HCT116 (cell line): ENCODE data around the gene OXCT1. TPM values are rescaled to one million over a fixed set of nuclear protein-coding genes. Genes with fewer than 3 reads are reported as not detected.

Source experiments
- ATAC-seq: fragments of 200-7000 bp; cut with Tn5 transposase; 2 replicates; pipeline ENCODE4 v1.9.1; 2020; ENCODE audit warnings: mild to moderate bottlenecking, moderate library complexity
- BruUV-seq: library from RNA; stranded (reverse); fragments of 400-500 nt; replicated peaks from 2 replicates; lab custom pipeline; 2021; lab: Mats Ljungman, UMichigan
- CTCF ChIA-PET: fragments of 300-600 bp; sonication (Branson Sonifier 250); formaldehyde crosslinking; loops from one replicate; lab custom pipeline; 2021; ENCODE audit warnings: antibody characterized with exemption; lab: Charles Lee
- POLR2A ChIA-PET: fragments of 300-600, 350-600 bp; sonication (Branson Sonifier 250); formaldehyde crosslinking; loops from one replicate; lab custom pipeline; 2021; ENCODE audit warnings: antibody characterized with exemption; lab: Charles Lee
- RAD21 ChIA-PET, 2 experiments: fragments of 300-600 bp; sonication (Branson Sonifier 250); formaldehyde crosslinking; loops; one replicate each; lab custom pipeline; 2023; ENCODE audit warnings: low total read pairs in 2 of 2; ENCODE audit not compliant: uncharacterized antibody in 2 of 2, unreplicated experiment in 2 of 2, low non-redundant PET in 1 of 2; lab: Charles Lee
- DNase-seq: peaks from one replicate; pipeline ENCODE4 v3.0.0-alpha.2; 2010; ENCODE audit warnings: low read depth, low spot score
- H2AFZ ChIP-seq: fragments of 200-600 bp; shearing (Covaris generic), sonication (generic); 2 replicates; pipeline ENCODE4 v1.6.1; 2017; ENCODE audit warnings: low read depth, mixed run types, mixed read lengths, antibody characterized with exemption, low read length; ENCODE audit not compliant: poor library complexity, severe bottlenecking
- H3K27ac ChIP-seq: 2 replicates; pipeline ENCODE4 v1.5.1; 2012; ENCODE audit warnings: low read depth, low read length
- H3K27me3 ChIP-seq: fragments of 200-600 bp; sonication (generic); 2 replicates; pipeline ENCODE4 v1.6.1; 2016; ENCODE audit warnings: mixed run types, low read length, mixed read lengths; ENCODE audit not compliant: insufficient read depth
- H3K36me3 ChIP-seq, 2 experiments: fragments of 200-500 bp in 1 of 2; fragments of 200-600 bp in 1 of 2; sonication (Bioruptor generic) in 1 of 2; sonication (generic) in 1 of 2; 2 replicates each; pipeline versions ENCODE4 v1.5.1 to v1.6.1; 2014 to 2016; ENCODE audit warnings: low read length in 2 of 2, inconsistent platforms in 1 of 2, mixed read lengths in 1 of 2, mixed run types in 1 of 2; ENCODE audit not compliant: insufficient read depth in 2 of 2, control insufficient read depth in 1 of 2
- H3K4me1 ChIP-seq, 2 experiments: fragments of 200-600 bp in 1 of 2; sonication (generic) in 1 of 2; 2 replicates each; pipeline versions ENCODE4 v1.5.1 to v1.6.1; 2012 to 2017; ENCODE audit warnings: low read length in 2 of 2, inconsistent platforms in 1 of 2, mild to moderate bottlenecking in 1 of 2, mixed read lengths in 1 of 2, mixed run types in 1 of 2, moderate library complexity in 1 of 2; ENCODE audit not compliant: insufficient read depth in 2 of 2, control insufficient read depth in 1 of 2
- H3K4me2 ChIP-seq: fragments of 200-600 bp; sonication (generic); 2 replicates; pipeline ENCODE4 v1.6.1; 2017; ENCODE audit warnings: mixed run types, low read length, mixed read lengths
- H3K4me3 ChIP-seq, 2 experiments: fragments of 200-600 bp in 1 of 2; sonication (generic) in 1 of 2; replicated peaks in 1 of 2; 2 replicates each; pipeline ENCODE4 v1.5.1; 2011 to 2016; ENCODE audit warnings: low read length in 2 of 2, control low read depth in 1 of 2, low read depth in 1 of 2, mild to moderate bottlenecking in 1 of 2, mixed read lengths in 1 of 2, mixed run types in 1 of 2
- H3K79me2 ChIP-seq: fragments of 200-600 bp; sonication (generic); 2 replicates; pipeline ENCODE4 v1.6.1; 2017; ENCODE audit warnings: mild to moderate bottlenecking, mixed run types, low read length, moderate library complexity, mixed read lengths; ENCODE audit not compliant: insufficient read depth
- H3K9ac ChIP-seq: fragments of 200-600 bp; sonication (generic); 2 replicates; pipeline ENCODE4 v1.6.1; 2016; ENCODE audit warnings: low read length, mixed read lengths
- H3K9me2 ChIP-seq: fragments of 200-600 bp; sonication (generic), shearing (Covaris generic); 2 replicates; pipeline ENCODE4 v1.6.1; 2017; ENCODE audit warnings: mixed run types, mild to moderate bottlenecking, moderate library complexity; ENCODE audit not compliant: insufficient read depth
- H3K9me3 ChIP-seq, 2 experiments: fragments of 200-500 bp in 1 of 2; fragments of 200-600 bp in 1 of 2; sonication (Bioruptor generic) in 1 of 2; sonication (generic) in 1 of 2; 2 replicates each; pipeline ENCODE4 v1.6.1; 2014 to 2017; ENCODE audit warnings: low read length in 2 of 2, mixed read lengths in 2 of 2, inconsistent platforms in 1 of 2, low read depth in 1 of 2, mild to moderate bottlenecking in 1 of 2, mixed run types in 1 of 2, moderate library complexity in 1 of 2; ENCODE audit not compliant: control insufficient read depth in 1 of 2, insufficient read depth in 1 of 2
- H4K20me1 ChIP-seq: fragments of 200-600 bp; sonication (generic), shearing (Covaris generic); 2 replicates; pipeline ENCODE4 v1.6.1; 2017; ENCODE audit warnings: mixed run types, mild to moderate bottlenecking, moderate library complexity; ENCODE audit not compliant: insufficient read depth
- CBX3 ChIP-seq: IDR thresholded peaks from 2 replicates; pipeline ENCODE4 v1.6.1; 2012; ENCODE audit warnings: low read depth
- ELF1 ChIP-seq: IDR thresholded peaks from 2 replicates; pipeline ENCODE4 v1.6.1; 2012; ENCODE audit warnings: low read depth, borderline replicate concordance
- RAD21 ChIP-seq: IDR thresholded peaks from 2 replicates; pipeline ENCODE4 v1.6.1; 2012; ENCODE audit warnings: low read depth, mild to moderate bottlenecking
- SIN3A ChIP-seq: IDR thresholded peaks from 2 replicates; pipeline ENCODE4 v1.6.1; 2012; ENCODE audit warnings: low read depth
- SP1 ChIP-seq: IDR thresholded peaks from 2 replicates; pipeline ENCODE4 v1.6.1; 2012; ENCODE audit warnings: low read depth
- SRF ChIP-seq: IDR thresholded peaks from 2 replicates; pipeline ENCODE4 v1.6.1; 2012; ENCODE audit warnings: low read depth
- TCF7L2 ChIP-seq: IDR thresholded peaks from 2 replicates; pipeline ENCODE4 v1.7.0; 2011; ENCODE audit warnings: borderline replicate concordance, inconsistent platforms; ENCODE audit not compliant: insufficient read depth, insufficient read length; ENCODE audit errors: extremely low read depth
- ZFX ChIP-seq: fragments of 450-650 bp; IDR thresholded peaks from 2 replicates; pipeline ENCODE4 v1.6.1; 2017
- intact Hi-C: fragments of 100-400 bp; cut with micrococcal nuclease; formaldehyde crosslinking; loops from 2 replicates; pipeline ENCODE4 v1.10.0; 2022
- total RNA-seq: library from RNA; stranded (reverse); gene quantifications from one replicate; pipeline ENCODE4 v1.2.1, GENCODE V29; 2021; ENCODE audit not compliant: unreplicated experiment
- TF ChIP-seq, protein P1 (sequence below), 3 experiments: fragments of 200-600 bp in 1 of 3; sonication (generic) in 1 of 3; IDR thresholded peaks in 2 of 3; conservative IDR thresholded peaks in 1 of 3; 2 replicates each; pipeline ENCODE4 v1.5.1; 2012 to 2017; ENCODE audit warnings: low read depth in 2 of 3, low read length in 2 of 3, antibody characterized with exemption in 1 of 3, borderline replicate concordance in 1 of 3, control low read depth in 1 of 3, mild to moderate bottlenecking in 1 of 3, mixed read lengths in 1 of 3, mixed run types in 1 of 3, moderate library complexity in 1 of 3; ENCODE audit not compliant: insufficient read depth in 1 of 3
- TF ChIP-seq, protein P2 (sequence below): IDR thresholded peaks from 2 replicates; pipeline ENCODE4 v1.6.1; 2012
- TF ChIP-seq, protein P3 (sequence below): IDR thresholded peaks from 2 replicates; pipeline ENCODE4 v1.6.1; 2012
- TF ChIP-seq, protein P4 (sequence below): IDR thresholded peaks from 2 replicates; pipeline ENCODE4 v1.6.1; 2012; ENCODE audit warnings: low read depth

OXCT1 gene
- total RNA-seq, 1 experiment from 2014 or later: 28.1 TPM

DNA sequence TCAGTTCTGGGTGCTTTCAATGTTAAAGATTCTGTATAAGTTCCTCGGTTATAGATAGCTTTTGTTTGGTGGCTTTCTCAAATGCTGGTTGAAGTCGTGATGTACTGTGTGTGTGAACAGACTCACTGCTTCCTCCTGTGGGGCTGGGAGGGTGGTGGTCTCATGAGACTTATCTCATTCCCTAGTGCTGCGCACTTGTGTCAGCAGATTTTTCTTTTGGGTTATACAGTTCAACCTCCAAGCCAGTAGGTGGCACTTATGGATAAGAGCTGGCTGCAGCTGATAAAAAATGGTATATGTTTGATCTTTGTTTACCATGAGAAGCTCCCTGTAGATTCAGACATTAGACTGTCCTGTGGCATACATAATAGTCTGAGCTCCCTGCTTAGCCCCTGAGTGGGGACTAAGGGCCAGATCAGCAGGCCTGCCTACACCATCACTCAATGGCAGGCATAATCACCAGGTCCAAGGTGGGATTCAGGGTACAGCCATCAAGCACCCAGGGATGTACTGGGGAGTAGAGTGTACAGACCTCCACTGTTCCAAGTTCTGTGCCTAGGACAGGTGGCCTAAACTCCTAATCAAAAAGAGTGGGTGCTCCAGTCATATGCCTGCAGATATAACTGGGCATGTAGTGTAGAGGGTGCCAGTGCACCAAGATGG is 174.2 kb downstream of the OXCT1 start:
- H3K9ac ChIP-seq: no peak overlapping the region
- CTCF ChIA-PET: interaction anchor here (1.4 kb wide), 1 partner anchor 148 kb away, joined by 6 read pairs; no protein-coding TSS in a partner anchor
- intact Hi-C loops: no loop called here
- no peaks in the 10 kb centered on the region for H3K9me2 ChIP-seq
- no peak overlapping the region for H3K27ac ChIP-seq
- no peaks in the 10 kb centered on the region for H3K9me3 ChIP-seq
- ATAC-seq (peak; percentile 72), DNase-seq (no peak)
- H3K4me3 ChIP-seq: no peak overlapping the region
- no TSS peak for BruUV-seq
- no peaks in the 10 kb centered on the region for H4K20me1 ChIP-seq
- TF ChIP-seq, protein P1, sequence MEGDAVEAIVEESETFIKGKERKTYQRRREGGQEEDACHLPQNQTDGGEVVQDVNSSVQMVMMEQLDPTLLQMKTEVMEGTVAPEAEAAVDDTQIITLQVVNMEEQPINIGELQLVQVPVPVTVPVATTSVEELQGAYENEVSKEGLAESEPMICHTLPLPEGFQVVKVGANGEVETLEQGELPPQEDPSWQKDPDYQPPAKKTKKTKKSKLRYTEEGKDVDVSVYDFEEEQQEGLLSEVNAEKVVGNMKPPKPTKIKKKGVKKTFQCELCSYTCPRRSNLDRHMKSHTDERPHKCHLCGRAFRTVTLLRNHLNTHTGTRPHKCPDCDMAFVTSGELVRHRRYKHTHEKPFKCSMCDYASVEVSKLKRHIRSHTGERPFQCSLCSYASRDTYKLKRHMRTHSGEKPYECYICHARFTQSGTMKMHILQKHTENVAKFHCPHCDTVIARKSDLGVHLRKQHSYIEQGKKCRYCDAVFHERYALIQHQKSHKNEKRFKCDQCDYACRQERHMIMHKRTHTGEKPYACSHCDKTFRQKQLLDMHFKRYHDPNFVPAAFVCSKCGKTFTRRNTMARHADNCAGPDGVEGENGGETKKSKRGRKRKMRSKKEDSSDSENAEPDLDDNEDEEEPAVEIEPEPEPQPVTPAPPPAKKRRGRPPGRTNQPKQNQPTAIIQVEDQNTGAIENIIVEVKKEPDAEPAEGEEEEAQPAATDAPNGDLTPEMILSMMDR (IDR thresholded peaks at IDR 0.05 in 2 of 3, conservative IDR thresholded peaks at IDR 0.05 in 1 of 3; ENCODE audit: borderline replicate concordance in 1 of 3, insufficient read depth in 1 of 3, low read depth in 2 of 3, low read length in 2 of 3): peak in 2 of 3 experiments; percentile 33 to 54; a peak in 3 of 6 replicates
- TF ChIP-seq RAD21 (no peak), TCF7L2 (no peak)
- POLR2A ChIA-PET: no interaction called here
- H3K79me2 ChIP-seq: no peaks in the 10 kb centered on the region
- H3K4me1 ChIP-seq: no peaks in the 10 kb centered on the region
- no peaks in the 10 kb centered on the region for H3K36me3 ChIP-seq
- H3K4me2 ChIP-seq: no peak overlapping the region
- H2AFZ ChIP-seq: no peak overlapping the region
- no peaks in the 10 kb centered on the region for H3K27me3 ChIP-seq
- RAD21 ChIA-PET: no interaction called here

DNA sequence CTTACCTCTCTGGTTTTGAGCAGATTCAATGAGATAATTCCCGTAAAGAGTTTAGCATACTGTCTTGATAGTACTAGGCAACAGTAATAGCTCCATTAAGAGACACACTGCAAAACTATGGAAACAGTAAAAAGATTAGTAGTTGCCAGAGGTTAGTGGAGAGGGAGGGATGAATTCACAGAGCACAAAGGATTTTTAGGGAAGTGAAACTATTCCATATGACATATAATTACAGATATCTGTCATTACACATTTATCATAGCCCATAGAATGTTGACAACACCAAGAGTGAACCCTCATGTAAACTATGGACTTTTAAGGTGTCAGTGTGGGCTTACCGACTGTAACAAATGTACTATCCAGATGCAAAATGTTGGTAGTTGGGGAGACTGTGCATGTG is 183.5 kb downstream of the OXCT1 start:
- TF ChIP-seq ZFX (no peak), SP1 (no peak), RAD21 (no peak), ELF1 (no peak), SIN3A (no peak), CBX3 (no peak), SRF (no peak)
- TF ChIP-seq, protein P2, sequence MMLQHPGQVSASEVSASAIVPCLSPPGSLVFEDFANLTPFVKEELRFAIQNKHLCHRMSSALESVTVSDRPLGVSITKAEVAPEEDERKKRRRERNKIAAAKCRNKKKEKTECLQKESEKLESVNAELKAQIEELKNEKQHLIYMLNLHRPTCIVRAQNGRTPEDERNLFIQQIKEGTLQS: no peak
- TF ChIP-seq, protein P3, sequence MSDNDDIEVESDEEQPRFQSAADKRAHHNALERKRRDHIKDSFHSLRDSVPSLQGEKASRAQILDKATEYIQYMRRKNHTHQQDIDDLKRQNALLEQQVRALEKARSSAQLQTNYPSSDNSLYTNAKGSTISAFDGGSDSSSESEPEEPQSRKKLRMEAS: no peak
- TF ChIP-seq, protein P4, sequence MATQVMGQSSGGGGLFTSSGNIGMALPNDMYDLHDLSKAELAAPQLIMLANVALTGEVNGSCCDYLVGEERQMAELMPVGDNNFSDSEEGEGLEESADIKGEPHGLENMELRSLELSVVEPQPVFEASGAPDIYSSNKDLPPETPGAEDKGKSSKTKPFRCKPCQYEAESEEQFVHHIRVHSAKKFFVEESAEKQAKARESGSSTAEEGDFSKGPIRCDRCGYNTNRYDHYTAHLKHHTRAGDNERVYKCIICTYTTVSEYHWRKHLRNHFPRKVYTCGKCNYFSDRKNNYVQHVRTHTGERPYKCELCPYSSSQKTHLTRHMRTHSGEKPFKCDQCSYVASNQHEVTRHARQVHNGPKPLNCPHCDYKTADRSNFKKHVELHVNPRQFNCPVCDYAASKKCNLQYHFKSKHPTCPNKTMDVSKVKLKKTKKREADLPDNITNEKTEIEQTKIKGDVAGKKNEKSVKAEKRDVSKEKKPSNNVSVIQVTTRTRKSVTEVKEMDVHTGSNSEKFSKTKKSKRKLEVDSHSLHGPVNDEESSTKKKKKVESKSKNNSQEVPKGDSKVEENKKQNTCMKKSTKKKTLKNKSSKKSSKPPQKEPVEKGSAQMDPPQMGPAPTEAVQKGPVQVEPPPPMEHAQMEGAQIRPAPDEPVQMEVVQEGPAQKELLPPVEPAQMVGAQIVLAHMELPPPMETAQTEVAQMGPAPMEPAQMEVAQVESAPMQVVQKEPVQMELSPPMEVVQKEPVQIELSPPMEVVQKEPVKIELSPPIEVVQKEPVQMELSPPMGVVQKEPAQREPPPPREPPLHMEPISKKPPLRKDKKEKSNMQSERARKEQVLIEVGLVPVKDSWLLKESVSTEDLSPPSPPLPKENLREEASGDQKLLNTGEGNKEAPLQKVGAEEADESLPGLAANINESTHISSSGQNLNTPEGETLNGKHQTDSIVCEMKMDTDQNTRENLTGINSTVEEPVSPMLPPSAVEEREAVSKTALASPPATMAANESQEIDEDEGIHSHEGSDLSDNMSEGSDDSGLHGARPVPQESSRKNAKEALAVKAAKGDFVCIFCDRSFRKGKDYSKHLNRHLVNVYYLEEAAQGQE: no peak
- H3K4me3 ChIP-seq: no peak overlapping the region
- ATAC-seq: no peak
- CTCF ChIA-PET: no interaction called here
- intact Hi-C loops: no loop called here
- RAD21 ChIA-PET: no interaction called here
- H3K4me1 ChIP-seq: no peaks in the 10 kb centered on the region
- no TSS peak for BruUV-seq
- no peaks in the 10 kb centered on the region for H3K27me3 ChIP-seq
- H3K79me2 ChIP-seq: no peaks in the 10 kb centered on the region
- H2AFZ ChIP-seq: no peak overlapping the region
- POLR2A ChIA-PET: no interaction called here
- H4K20me1 ChIP-seq: no peaks in the 10 kb centered on the region
- no peak overlapping the region for H3K27ac ChIP-seq
- H3K9ac ChIP-seq: no peak overlapping the region
- H3K4me2 ChIP-seq: no peak overlapping the region
- no peaks in the 10 kb centered on the region for H3K9me2 ChIP-seq
- H3K36me3 ChIP-seq: no peaks in the 10 kb centered on the region
- DNase-seq: no peak
- no peaks in the 10 kb centered on the region for H3K9me3 ChIP-seq
